A375 (cell line): ENCODE measurements around the gene PCARE. TPM values are rescaled to one million over a fixed set of nuclear protein-coding genes. Genes with fewer than 3 reads are reported as not detected.

ENCODE experiments used
- total RNA-seq: library from RNA; depleted of rRNA; stranded (reverse); fragments of >200 nt; shearing (Covaris generic); gene quantifications from 2 replicates; pipeline ENCODE4 v1.2.3, GENCODE V29; 2014; rRNA removed

PCARE gene
- total RNA-seq, result 0.04 TPM in 1 of 2 replicates, not detected in the other

GRCh38 chr2:29074411-29074810 is at the start of gene PCARE:
TSS of gene PCARE (minus strand) at chr2:29074523. CDS start at chr2:29074261, 262 bp downstream.

GRCh38 chr2:29114946-29115609 is 40.8 kb upstream of the PCARE start, which contains the start of gene CLIP4:
TSS of gene CLIP4 (plus strand) at chr2:29115415. CDS start at chr2:29121389, 5,974 bp downstream.

Other genes starting within 250 kb of the PCARE start
- gene TRMT61B, start 204.2 kb downstream of the PCARE start, total RNA-seq, result 14.0 and 14.6 TPM in 2 replicates
- gene WDR43, start 179.9 kb downstream of the PCARE start, total RNA-seq, result 106 and 151 TPM in 2 replicates
- 0.08 TPM in 1 of 2 replicates, not detected in the other for gene TOGARAM2, start 93.2 kb downstream of the PCARE start, total RNA-seq
- 103 and 114 TPM in 2 replicates for gene CLIP4, start 40.9 kb upstream of the PCARE start, total RNA-seq